Body of pancreas (tissue), 4 donors: ENCODE results near the gene PNMT. TPM values are rescaled to one million over a fixed set of nuclear protein-coding genes. Genes with fewer than 3 reads are reported as not detected.

Experiments used
- ATAC-seq: fragments of 150-250 bp; one replicate; pipeline ENCODE4 v1.9.1; 2016
- DNase-seq, 4 donors: peaks; one replicate each; pipeline ENCODE4 v3.0.0-alpha.2; 2019
- H3K27ac ChIP-seq, 4 donors: fragments of 200-600 bp; sonication (generic); 1 replicate in 3 of 4; 2 replicates in 1 of 4; pipeline versions ENCODE4 v1.5.1 to v1.6.1; 2016 to 2019; ENCODE audit warnings: mild to moderate bottlenecking in 1 of 4, mixed read lengths in 1 of 4, moderate library complexity in 1 of 4
- H3K27me3 ChIP-seq, 2 donors: fragments of 200-600 bp; sonication (generic); one replicate each; pipeline ENCODE4 v1.6.0; 2016; ENCODE audit warnings: mild to moderate bottlenecking in 1 of 2
- H3K36me3 ChIP-seq, 2 donors: fragments of 200-600 bp; sonication (generic); replicated peaks in 1 of 2; 2 replicates each; pipeline ENCODE4 v1.5.1; 2016; ENCODE audit warnings: low read depth in 2 of 2; ENCODE audit not compliant: insufficient read depth in 1 of 2
- H3K4me1 ChIP-seq: fragments of 200-600 bp; sonication (generic); one replicate; pipeline ENCODE4 v1.6.0; 2016
- H3K4me3 ChIP-seq, 2 donors: fragments of 200-600 bp; sonication (generic); 1 replicate in 1 of 2; 2 replicates in 1 of 2; pipeline ENCODE4 v1.5.1; 2016 to 2019
- H3K9me3 ChIP-seq, 3 donors: fragments of 200-600 bp; sonication (generic); 1 replicate in 2 of 3; 2 replicates in 1 of 3; pipeline ENCODE4 v1.5.1; 2016
- POLR2A ChIP-seq, 3 donors: fragments of 450-650 bp; IDR thresholded peaks; one replicate each; pipeline ENCODE4 v1.6.1; 2016; ENCODE audit warnings: antibody characterized with exemption in 3 of 3, mild to moderate bottlenecking in 2 of 3
- WGBS, 2 donors: methylation state at CpG; one replicate each; pipeline ENCODE4 v1.1.5; 2017; 5-methylcytosine and 5-hydroxymethylcytosine counted together
- intact Hi-C: fragments of 100-400 bp; cut with DNase I; formaldehyde crosslinking; loops from one replicate; pipeline ENCODE4 v1.15.1; 2023
- total RNA-seq, 2 donors: library from RNA; depleted of rRNA; stranded (reverse); fragments of >200 nt; gene quantifications; one replicate each; pipeline ENCODE4 v1.1.0, GENCODE V29; 2016
- TF ChIP-seq, protein P1 (sequence below), 7 experiments: fragments of 450-650 bp in 4 of 7; fragments of 200-600 bp in 3 of 7; sonication (generic) in 3 of 7; IDR thresholded peaks; one replicate each; pipeline ENCODE4 v1.5.1; 2016 to 2019; ENCODE audit warnings: antibody characterized with exemption in 7 of 7

PNMT gene
- total RNA-seq, 2 donors from 2014 or later, result 1.3 to 2.6 TPM

DNA sequence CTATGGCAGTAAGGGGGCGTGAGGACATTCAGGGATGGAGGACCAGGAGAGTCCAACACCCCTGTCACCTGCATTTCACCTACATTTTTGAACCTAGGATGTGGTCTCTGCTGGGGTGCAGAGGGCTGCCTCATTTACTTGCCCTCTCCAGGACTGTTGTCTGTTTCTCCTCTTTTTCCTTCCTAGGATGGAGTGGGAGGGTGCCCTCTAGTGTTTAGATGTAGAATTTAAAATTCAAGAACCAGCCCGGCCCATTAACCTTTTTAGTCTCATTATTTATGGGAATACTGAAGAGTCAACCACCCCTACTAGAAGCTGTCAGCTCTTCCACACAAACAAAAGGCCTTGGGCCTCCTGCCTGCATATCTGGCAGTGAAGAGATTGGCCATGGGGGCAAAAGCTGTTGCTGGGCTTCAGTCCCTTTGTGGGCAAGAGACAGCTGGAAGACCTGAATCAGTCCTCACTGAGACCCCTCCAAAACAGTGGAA lies 33.8 kb upstream of the PNMT start:
- Histone ChIP-seq H3K4me3 (no peak overlapping the region), H3K36me3 (no peaks in the 10 kb centered on the region), H3K9me3 (no peaks in the 10 kb centered on the region), H3K4me1 (peaks cover 74% of the 10 kb centered on the region), H3K27me3 (no peaks in the 10 kb centered on the region), H3K27ac (peak overlapping the region in 1 of 4 donors; percentile 87)
- ATAC-seq (no peak), DNase-seq (no peak)
- WGBS, 2 donors, result 44 to 50% methylated on average over 2 of the region's 2 CpGs
- no peak for TF ChIP-seq POLR2A (IDR thresholded peaks at IDR 0.05)
- TF ChIP-seq, protein P1, sequence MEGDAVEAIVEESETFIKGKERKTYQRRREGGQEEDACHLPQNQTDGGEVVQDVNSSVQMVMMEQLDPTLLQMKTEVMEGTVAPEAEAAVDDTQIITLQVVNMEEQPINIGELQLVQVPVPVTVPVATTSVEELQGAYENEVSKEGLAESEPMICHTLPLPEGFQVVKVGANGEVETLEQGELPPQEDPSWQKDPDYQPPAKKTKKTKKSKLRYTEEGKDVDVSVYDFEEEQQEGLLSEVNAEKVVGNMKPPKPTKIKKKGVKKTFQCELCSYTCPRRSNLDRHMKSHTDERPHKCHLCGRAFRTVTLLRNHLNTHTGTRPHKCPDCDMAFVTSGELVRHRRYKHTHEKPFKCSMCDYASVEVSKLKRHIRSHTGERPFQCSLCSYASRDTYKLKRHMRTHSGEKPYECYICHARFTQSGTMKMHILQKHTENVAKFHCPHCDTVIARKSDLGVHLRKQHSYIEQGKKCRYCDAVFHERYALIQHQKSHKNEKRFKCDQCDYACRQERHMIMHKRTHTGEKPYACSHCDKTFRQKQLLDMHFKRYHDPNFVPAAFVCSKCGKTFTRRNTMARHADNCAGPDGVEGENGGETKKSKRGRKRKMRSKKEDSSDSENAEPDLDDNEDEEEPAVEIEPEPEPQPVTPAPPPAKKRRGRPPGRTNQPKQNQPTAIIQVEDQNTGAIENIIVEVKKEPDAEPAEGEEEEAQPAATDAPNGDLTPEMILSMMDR (IDR thresholded peaks at IDR 0.05), result peak; percentile 38 to 84 (median 72)
- intact Hi-C loops, result no loop called here

DNA sequence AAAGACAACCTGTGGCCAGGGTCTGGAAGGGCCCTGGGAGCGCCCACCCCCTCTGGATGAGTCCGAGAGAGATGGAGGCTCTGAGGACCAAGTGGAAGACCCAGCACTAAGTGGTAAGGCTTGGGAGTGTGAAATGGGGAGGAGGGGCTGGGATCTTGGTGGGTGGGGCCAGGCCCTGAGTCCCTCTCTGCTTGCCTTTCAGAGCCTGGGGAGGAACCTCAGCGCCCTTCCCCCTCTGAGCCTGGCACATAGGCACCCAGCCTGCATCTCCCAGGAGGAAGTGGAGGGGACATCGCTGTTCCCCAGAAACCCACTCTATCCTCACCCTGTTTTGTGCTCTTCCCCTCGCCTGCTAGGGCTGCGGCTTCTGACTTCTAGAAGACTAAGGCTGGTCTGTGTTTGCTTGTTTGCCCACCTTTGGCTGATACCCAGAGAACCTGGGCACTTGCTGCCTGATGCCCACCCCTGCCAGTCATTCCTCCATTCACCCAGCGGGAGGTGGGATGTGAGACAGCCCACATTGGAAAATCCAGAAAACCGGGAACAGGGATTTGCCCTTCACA lies 32.6 kb upstream of the PNMT start:
- TF ChIP-seq, protein P1 (IDR thresholded peaks at IDR 0.05), result no peak
- no peak for TF ChIP-seq POLR2A (IDR thresholded peaks at IDR 0.05)
- H3K36me3 ChIP-seq, result no peaks in the 10 kb centered on the region
- WGBS, 2 donors, result 80 to 91% methylated on average over 5 to 8 of the region's 8 CpGs
- peak overlapping the region in 1 of 4 donors; percentile 87 for H3K27ac ChIP-seq
- H3K9me3 ChIP-seq, result no peaks in the 10 kb centered on the region
- peaks cover 75% of the 10 kb centered on the region for H3K4me1 ChIP-seq
- DNase-seq (no peak), ATAC-seq (no peak)
- intact Hi-C loops, result no loop called here
- H3K4me3 ChIP-seq, result no peak overlapping the region
- H3K27me3 ChIP-seq, result no peaks in the 10 kb centered on the region

DNA sequence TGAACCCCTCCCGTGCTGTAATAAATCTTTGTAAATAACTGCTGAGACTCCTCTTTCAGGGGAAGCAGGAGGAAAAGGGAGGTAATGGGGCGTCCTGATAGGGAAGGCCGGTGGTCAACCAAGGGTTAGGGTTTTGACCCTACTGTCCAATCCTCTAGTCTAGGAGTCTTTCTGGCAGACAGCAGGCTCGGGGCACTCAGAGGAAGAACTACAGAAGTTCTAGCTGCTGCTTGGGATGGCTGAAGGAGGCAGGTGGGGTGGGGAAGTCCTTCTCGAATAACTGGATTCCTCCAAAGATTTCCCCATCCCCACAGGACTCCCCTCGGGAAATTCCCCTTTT lies 31.7 kb upstream of the PNMT start:
- Histone ChIP-seq H3K27me3 (no peaks in the 10 kb centered on the region), H3K27ac (peak overlapping the region; percentile 60 to 90 (median 74)), H3K4me3 (peak overlapping the region; percentile 58 to 84), H3K9me3 (no peaks in the 10 kb centered on the region), H3K4me1 (peaks cover 74% of the 10 kb centered on the region), H3K36me3 (no peaks in the 10 kb centered on the region)
- DNase-seq (no peak), ATAC-seq (no peak)
- no peak for TF ChIP-seq POLR2A (IDR thresholded peaks at IDR 0.05)
- TF ChIP-seq, protein P1 (IDR thresholded peaks at IDR 0.05), result no peak
- WGBS, 2 donors, result 19 to 29% methylated on average over 6 of the region's 6 CpGs
- intact Hi-C loops, result no loop called here

- no peaks in the 10 kb centered on the region for H3K27me3 ChIP-seq
- H3K27ac ChIP-seq, result peak within 1 kb of the TSS; percentile 60 to 90 (median 74)
- peak; percentile 92 to 93 (median 93) for DNase-seq
- peak; percentile 13 to 67 (median 58) for TF ChIP-seq POLR2A (IDR thresholded peaks at IDR 0.05)
- TF ChIP-seq, protein P1 (IDR thresholded peaks at IDR 0.05), result peak in 1 of 7 experiments; percentile 25
- peak within 1 kb of the TSS; percentile 58 to 84 for H3K4me3 ChIP-seq
- intact Hi-C loops, result no loop called here
- peaks cover 76% of the 10 kb centered on the region for H3K4me1 ChIP-seq
- WGBS, 2 donors, result 0 to 8% methylated on average over 6 to 66 of the region's 69 CpGs
- ATAC-seq, result peak; percentile 84
- no peaks in the 10 kb centered on the region for H3K36me3 ChIP-seq
- no peaks in the 10 kb centered on the region for H3K9me3 ChIP-seq
These were observed 31.1 kb upstream of the PNMT start, which contains the start of gene STARD3 for GRCh38 chr17:39636927-39637736. TSS of gene STARD3 (plus strand) at chr17:39637144. CDS start at chr17:39653532, 16,388 bp downstream.
